SK-N-SH (cell line): ENCODE data around the gene RSPH4A. TPM values are rescaled to one million over a fixed set of nuclear protein-coding genes. Genes with fewer than 3 reads are reported as not detected.

Experiments
- CTCF ChIA-PET: fragments of 300-600, 350-600 bp; formaldehyde crosslinking; extraction: SDS; loops from one replicate; lab custom pipeline; 2021; lab: Yijun Ruan, JAX
- POLR2A ChIA-PET: fragments of 350-600 bp; sonication (Branson Sonifier 250); formaldehyde crosslinking; extraction: SDS; loops from one replicate; lab custom pipeline; 2020; ENCODE audit warnings: antibody characterized with exemption, inconsistent platforms; lab: Yijun Ruan, JAX
- DNase-seq: peaks from one replicate; pipeline ENCODE4 v3.0.0; 2012
- H2AFZ ChIP-seq: fragments of 200-600 bp; sonication (generic); 2 replicates; pipeline ENCODE4 v1.8.1; 2016; ENCODE audit warnings: antibody characterized with exemption, mild to moderate bottlenecking, low read depth
- H3F3A ChIP-seq: fragments of 200-600 bp; sonication (generic); replicated peaks from 2 replicates; pipeline ENCODE3; 2016; ENCODE audit warnings: antibody characterized with exemption, mild to moderate bottlenecking; ENCODE audit not compliant: insufficient read depth
- H3K27ac ChIP-seq, 2 experiments: fragments of 200-500 bp in 1 of 2; fragments of 200-600 bp in 1 of 2; sonication (Bioruptor generic) in 1 of 2; sonication (generic), shearing (Covaris generic) in 1 of 2; 2 replicates each; pipeline versions ENCODE4 v1.5.1 to v1.6.1; 2014 to 2016; ENCODE audit warnings: low read depth in 2 of 2, inconsistent platforms in 1 of 2, low read length in 1 of 2, mild to moderate bottlenecking in 1 of 2, mixed read lengths in 1 of 2
- H3K27me3 ChIP-seq: fragments of 200-600 bp; sonication (generic), shearing (Covaris generic); 2 replicates; pipeline ENCODE4 v1.6.1; 2016; ENCODE audit warnings: mixed run types; ENCODE audit not compliant: insufficient read depth
- H3K36me3 ChIP-seq, 2 experiments: fragments of 200-500 bp in 1 of 2; fragments of 200-600 bp in 1 of 2; sonication (Bioruptor generic) in 1 of 2; sonication (generic) in 1 of 2; replicated peaks in 1 of 2; 2 replicates each; pipeline versions ENCODE3 to v1.5.1; 2014 to 2016; ENCODE audit warnings: low read length in 1 of 2, mild to moderate bottlenecking in 1 of 2; ENCODE audit not compliant: insufficient read depth in 2 of 2, control insufficient read depth in 1 of 2
- H3K4me1 ChIP-seq, 2 experiments: fragments of 200-500 bp in 1 of 2; fragments of 200-600 bp in 1 of 2; sonication (Bioruptor generic) in 1 of 2; sonication (generic), shearing (Covaris generic) in 1 of 2; 2 replicates each; pipeline versions ENCODE4 v1.5.1 to v1.6.1; 2014 to 2016; ENCODE audit warnings: low read depth in 1 of 2, low read length in 1 of 2, mixed run types in 1 of 2; ENCODE audit not compliant: insufficient read depth in 2 of 2, control insufficient read depth in 1 of 2
- H3K4me2 ChIP-seq: fragments of 200-600 bp; sonication (generic), shearing (Covaris generic); 2 replicates; pipeline ENCODE4 v1.6.1; 2017; ENCODE audit warnings: mixed run types
- H3K4me3 ChIP-seq, 2 experiments: fragments of 200-500 bp in 1 of 2; fragments of 200-600 bp in 1 of 2; sonication (Bioruptor generic) in 1 of 2; sonication (generic), shearing (Covaris generic) in 1 of 2; 2 replicates each; pipeline versions ENCODE4 v1.5.1 to v1.8.1; 2014 to 2016; ENCODE audit warnings: low read depth in 2 of 2, inconsistent platforms in 1 of 2, low read length in 1 of 2, mild to moderate bottlenecking in 1 of 2, mixed read lengths in 1 of 2, moderate library complexity in 1 of 2
- H3K79me2 ChIP-seq: fragments of 200-600 bp; sonication (generic); 2 replicates; pipeline ENCODE4 v1.8.1; 2017; ENCODE audit warnings: mild to moderate bottlenecking; ENCODE audit not compliant: insufficient read depth
- H3K9ac ChIP-seq: fragments of 200-600 bp; sonication (generic); 2 replicates; pipeline ENCODE4 v1.6.1; 2017; ENCODE audit warnings: mixed run types
- H3K9me2 ChIP-seq: fragments of 200-600 bp; sonication (generic); 2 replicates; pipeline ENCODE4 v1.6.1; 2017; ENCODE audit warnings: mixed run types
- H3K9me3 ChIP-seq: fragments of 200-600 bp; sonication (generic); 2 replicates; pipeline ENCODE4 v1.6.1; 2017; ENCODE audit warnings: mixed run types, mild to moderate bottlenecking, moderate library complexity
- H4K20me1 ChIP-seq: fragments of 200-600 bp; sonication (generic); 2 replicates; pipeline ENCODE4 v1.6.1; 2017; ENCODE audit warnings: mild to moderate bottlenecking, mixed run types; ENCODE audit not compliant: insufficient read depth
- FOXJ3 ChIP-seq: sonication (generic); formaldehyde crosslinking; IDR thresholded peaks from 2 replicates; pipeline ENCODE4 v1.5.1; 2020; ENCODE audit warnings: mild to moderate bottlenecking, missing genetic modification reagents
- GABPA ChIP-seq: IDR thresholded peaks from 2 replicates; pipeline ENCODE4 v1.4.0; 2012; ENCODE audit warnings: low read depth, mild to moderate bottlenecking
- JUND ChIP-seq: IDR thresholded peaks from 2 replicates; pipeline ENCODE4 v1.4.0; 2012
- MAX ChIP-seq: IDR thresholded peaks from 2 replicates; pipeline ENCODE4 v1.4.0; 2012; ENCODE audit warnings: low read depth
- PBX3 ChIP-seq: IDR thresholded peaks from 2 replicates; pipeline ENCODE4; 2012
- SIN3A ChIP-seq: IDR thresholded peaks from 2 replicates; pipeline ENCODE4 v1.6.1; 2012; ENCODE audit warnings: low read depth, mild to moderate bottlenecking, low read length, moderate library complexity, borderline replicate concordance
- WGBS: methylation state at CpG from one replicate; pipeline ENCODE4 v1.1.6; 2017; ENCODE audit warnings: low lambda C conversion rate; 5-methylcytosine and 5-hydroxymethylcytosine counted together
- polyA plus RNA-seq, 3 experiments: library from polyadenylated mRNA; depleted of rRNA; stranded (reverse); fragments of >200 nt; gene quantifications; 2 replicates each; pipeline ENCODE4 v1.2.3, GENCODE V29; 2012
- TF ChIP-seq, protein P1 (sequence below): fragments of 150-350 bp; IDR thresholded peaks from 2 replicates; pipeline ENCODE4 v1.6.1; 2016; ENCODE audit warnings: mild to moderate bottlenecking, low read depth, low read length
- TF ChIP-seq, protein P2 (sequence below): IDR thresholded peaks from 2 replicates; pipeline ENCODE4 v1.6.1; 2012; ENCODE audit warnings: mild to moderate bottlenecking, low read depth, low read length, moderate library complexity

The RSPH4A gene
- polyA plus RNA-seq, 1 of the 3 experiments (the other 2 are of a cell fraction): 0.30 TPM

DNA sequence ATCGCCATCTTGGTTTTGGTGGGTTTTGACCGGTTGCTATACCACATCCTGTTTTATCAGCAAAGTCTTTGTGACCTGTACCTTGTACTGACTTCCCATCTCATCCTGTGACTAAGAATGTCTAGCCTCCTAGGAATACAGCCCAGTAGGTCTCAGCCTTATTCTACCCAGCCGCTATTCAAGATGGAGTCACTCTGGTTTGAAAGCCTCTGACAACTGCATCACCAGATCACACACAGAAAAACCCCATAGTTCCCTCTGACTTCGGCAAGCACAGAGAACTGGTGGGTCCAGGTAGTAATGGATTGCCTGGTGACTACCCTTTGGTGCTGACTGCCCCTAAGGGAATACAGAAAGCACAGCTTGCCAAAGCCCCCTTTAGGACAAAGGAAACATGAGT lies 10.3 kb upstream of the RSPH4A start:
- no peak overlapping the region for H3K27ac ChIP-seq
- TF ChIP-seq GABPA: no peak
- no peak for TF ChIP-seq FOXJ3 (CRISPR knock-in tag)
- TF ChIP-seq MAX: no peak
- TF ChIP-seq PBX3: no peak
- TF ChIP-seq, protein P1, sequence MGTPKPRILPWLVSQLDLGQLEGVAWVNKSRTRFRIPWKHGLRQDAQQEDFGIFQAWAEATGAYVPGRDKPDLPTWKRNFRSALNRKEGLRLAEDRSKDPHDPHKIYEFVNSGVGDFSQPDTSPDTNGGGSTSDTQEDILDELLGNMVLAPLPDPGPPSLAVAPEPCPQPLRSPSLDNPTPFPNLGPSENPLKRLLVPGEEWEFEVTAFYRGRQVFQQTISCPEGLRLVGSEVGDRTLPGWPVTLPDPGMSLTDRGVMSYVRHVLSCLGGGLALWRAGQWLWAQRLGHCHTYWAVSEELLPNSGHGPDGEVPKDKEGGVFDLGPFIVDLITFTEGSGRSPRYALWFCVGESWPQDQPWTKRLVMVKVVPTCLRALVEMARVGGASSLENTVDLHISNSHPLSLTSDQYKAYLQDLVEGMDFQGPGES: no peak
- no peak for TF ChIP-seq JUND
- no peak for TF ChIP-seq SIN3A
- H3K79me2 ChIP-seq: no peaks in the 10 kb centered on the region
- H3F3A ChIP-seq: no peaks in the 10 kb centered on the region
- no peak overlapping the region for H3K4me2 ChIP-seq
- H3K9me2 ChIP-seq: no peaks in the 10 kb centered on the region
- no peaks in the 10 kb centered on the region for H3K4me1 ChIP-seq
- ChIA-PET CTCF (no interaction called here), POLR2A (no interaction called here)
- H4K20me1 ChIP-seq: no peaks in the 10 kb centered on the region
- no peak overlapping the region for H2AFZ ChIP-seq
- 96% methylated on average over 4 of the region's 4 CpGs for WGBS
- no peak overlapping the region for H3K9ac ChIP-seq
- DNase-seq: no peak
- no peaks in the 10 kb centered on the region for H3K9me3 ChIP-seq
- no peak overlapping the region for H3K4me3 ChIP-seq
- peaks cover 0 to 21% of the 10 kb centered on the region in 2 experiments for H3K36me3 ChIP-seq
- no peaks in the 10 kb centered on the region for H3K27me3 ChIP-seq

- no peak overlapping the region for H3K4me2 ChIP-seq
- H3K79me2 ChIP-seq: no peaks in the 10 kb centered on the region
- no peak overlapping the region for H2AFZ ChIP-seq
- ChIA-PET CTCF (no interaction called here), POLR2A (no interaction called here)
- no peaks in the 10 kb centered on the region for H3F3A ChIP-seq
- no peaks in the 10 kb centered on the region for H3K9me2 ChIP-seq
- H3K4me3 ChIP-seq: no peak overlapping the region
- H4K20me1 ChIP-seq: no peaks in the 10 kb centered on the region
- H3K9ac ChIP-seq: no peak overlapping the region
- no peaks in the 10 kb centered on the region for H3K4me1 ChIP-seq
- H3K27ac ChIP-seq: no peak overlapping the region
- H3K36me3 ChIP-seq: peaks cover 0 to 5% of the 10 kb centered on the region in 2 experiments
- no peaks in the 10 kb centered on the region for H3K9me3 ChIP-seq
- WGBS: 53% methylated on average over 4 of the region's 4 CpGs
- DNase-seq: no peak
- no peaks in the 10 kb centered on the region for H3K27me3 ChIP-seq
- TF ChIP-seq, protein P2, sequence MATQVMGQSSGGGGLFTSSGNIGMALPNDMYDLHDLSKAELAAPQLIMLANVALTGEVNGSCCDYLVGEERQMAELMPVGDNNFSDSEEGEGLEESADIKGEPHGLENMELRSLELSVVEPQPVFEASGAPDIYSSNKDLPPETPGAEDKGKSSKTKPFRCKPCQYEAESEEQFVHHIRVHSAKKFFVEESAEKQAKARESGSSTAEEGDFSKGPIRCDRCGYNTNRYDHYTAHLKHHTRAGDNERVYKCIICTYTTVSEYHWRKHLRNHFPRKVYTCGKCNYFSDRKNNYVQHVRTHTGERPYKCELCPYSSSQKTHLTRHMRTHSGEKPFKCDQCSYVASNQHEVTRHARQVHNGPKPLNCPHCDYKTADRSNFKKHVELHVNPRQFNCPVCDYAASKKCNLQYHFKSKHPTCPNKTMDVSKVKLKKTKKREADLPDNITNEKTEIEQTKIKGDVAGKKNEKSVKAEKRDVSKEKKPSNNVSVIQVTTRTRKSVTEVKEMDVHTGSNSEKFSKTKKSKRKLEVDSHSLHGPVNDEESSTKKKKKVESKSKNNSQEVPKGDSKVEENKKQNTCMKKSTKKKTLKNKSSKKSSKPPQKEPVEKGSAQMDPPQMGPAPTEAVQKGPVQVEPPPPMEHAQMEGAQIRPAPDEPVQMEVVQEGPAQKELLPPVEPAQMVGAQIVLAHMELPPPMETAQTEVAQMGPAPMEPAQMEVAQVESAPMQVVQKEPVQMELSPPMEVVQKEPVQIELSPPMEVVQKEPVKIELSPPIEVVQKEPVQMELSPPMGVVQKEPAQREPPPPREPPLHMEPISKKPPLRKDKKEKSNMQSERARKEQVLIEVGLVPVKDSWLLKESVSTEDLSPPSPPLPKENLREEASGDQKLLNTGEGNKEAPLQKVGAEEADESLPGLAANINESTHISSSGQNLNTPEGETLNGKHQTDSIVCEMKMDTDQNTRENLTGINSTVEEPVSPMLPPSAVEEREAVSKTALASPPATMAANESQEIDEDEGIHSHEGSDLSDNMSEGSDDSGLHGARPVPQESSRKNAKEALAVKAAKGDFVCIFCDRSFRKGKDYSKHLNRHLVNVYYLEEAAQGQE: no peak
These were observed 5.2 kb upstream of the RSPH4A start for GRCh38 chr6:116611056-116611455.
